ENCODE measurements around the gene OR52H1.

The OR52H1 gene

GRCh38 chr11:5553343-5553742, 5.0 kb upstream of the OR52H1 start:
- Histone ChIP-seq H3K18ac (ENCODE audit: low read length) (no peak overlapping the region), H3K9ac (ENCODE audit: low read length) (no peak overlapping the region), H3K23ac (ENCODE audit: low read length) (no peak overlapping the region), H2AK5ac (ENCODE audit: low read length) (no peak overlapping the region), H2BK5ac (ENCODE audit: low read depth, low read length, poor library complexity) (no peak overlapping the region), H3K4me2 (ENCODE audit: low read length) (no peak overlapping the region), H3K14ac (ENCODE audit: low read length) (no peak overlapping the region), H3K27ac (ENCODE audit: low read depth, low read length) (no peak overlapping the region), H3K79me1 (ENCODE audit: low read length) (no peaks in the 10 kb centered on the region), H4K8ac (ENCODE audit: low read depth, low read length) (no peak overlapping the region), H3K4me1 (ENCODE audit: control insufficient read depth in 1 of 2, insufficient read depth in 2 of 2, low read length in 2 of 2) (no peaks in the 10 kb centered on the region), H4K12ac (ENCODE audit: low read depth, low read length) (no peak overlapping the region), H3K4ac (ENCODE audit: low read depth, low read length) (no peak overlapping the region), H3K36me3 (ENCODE audit: control insufficient read depth in 1 of 2, insufficient read depth in 2 of 2, low read length in 2 of 2) (no peaks in the 10 kb centered on the region), H4K91ac (ENCODE audit: low read depth, low read length) (no peak overlapping the region), H2BK12ac (ENCODE audit: low read length) (no peak overlapping the region), H3K4me3 (ENCODE audit: low read depth, low read length) (no peak overlapping the region), H3K9me3 (ENCODE audit: insufficient read depth, low read depth, low read length) (no peaks in the 10 kb centered on the region), H3K79me2 (ENCODE audit: control insufficient read depth, insufficient read depth, low read length, poor library complexity) (no peaks in the 10 kb centered on the region), H2BK120ac (ENCODE audit: insufficient read depth, low read length, poor library complexity) (no peak overlapping the region), H3K27me3 (ENCODE audit: insufficient read depth, low read length) (no peaks in the 10 kb centered on the region), H2AFZ (ENCODE audit: insufficient read depth, low read length, poor library complexity) (no peak overlapping the region)
- DNase-seq, result no peak

DNA sequence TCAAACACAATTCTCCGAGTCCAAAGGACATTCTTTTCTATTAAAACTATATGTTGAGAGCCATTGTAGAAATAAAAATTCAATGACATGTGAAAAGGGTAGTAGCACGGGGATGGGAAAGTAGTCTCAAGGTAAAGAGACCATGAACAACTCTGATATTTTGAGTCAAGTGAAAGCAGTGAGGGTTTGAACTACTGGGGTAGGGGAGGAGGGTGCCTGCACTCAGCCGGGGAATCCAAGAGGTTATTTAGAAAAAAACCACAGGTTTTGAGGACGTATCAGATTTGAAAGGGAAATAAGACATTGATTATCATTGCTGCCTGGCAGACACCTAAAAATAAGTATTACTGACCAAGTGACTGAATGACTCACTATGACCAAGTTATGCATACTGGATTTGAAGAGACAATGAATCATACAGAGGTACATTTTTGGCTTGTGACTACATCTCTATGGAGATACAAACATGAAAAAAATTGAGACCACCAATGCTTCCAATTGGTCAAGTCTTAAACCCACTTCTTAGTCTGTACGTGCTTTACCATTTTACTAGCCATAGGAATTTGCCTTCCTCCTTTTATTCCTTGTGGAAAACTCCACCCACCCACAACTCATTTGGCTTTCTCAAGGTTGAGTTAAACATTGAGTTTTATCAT, 2.2 kb upstream of the OR52H1 start:
- no peak overlapping the region for H3K4ac ChIP-seq (ENCODE audit: low read depth, low read length)
- no peak overlapping the region for H3K14ac ChIP-seq (ENCODE audit: low read length)
- H2BK12ac ChIP-seq (ENCODE audit: low read length), result no peak overlapping the region
- H3K27ac ChIP-seq (ENCODE audit: low read depth, low read length), result no peak overlapping the region
- H3K9ac ChIP-seq (ENCODE audit: low read length), result no peak overlapping the region
- H2BK5ac ChIP-seq (ENCODE audit: low read depth, low read length, poor library complexity), result no peak overlapping the region
- H2AFZ ChIP-seq (ENCODE audit: insufficient read depth, low read length, poor library complexity), result no peak overlapping the region
- H3K79me1 ChIP-seq (ENCODE audit: low read length), result no peaks in the 10 kb centered on the region
- H2AK5ac ChIP-seq (ENCODE audit: low read length), result no peak overlapping the region
- no peak overlapping the region for H4K12ac ChIP-seq (ENCODE audit: low read depth, low read length)
- no peak overlapping the region for H3K4me2 ChIP-seq (ENCODE audit: low read length)
- peak in 1 of 2 donors; percentile 64 for DNase-seq
- H3K18ac ChIP-seq (ENCODE audit: low read length), result no peak overlapping the region
- H4K8ac ChIP-seq (ENCODE audit: low read depth, low read length), result no peak overlapping the region
- no peak overlapping the region for H3K4me3 ChIP-seq (ENCODE audit: low read depth, low read length)
- no peaks in the 10 kb centered on the region for H3K79me2 ChIP-seq (ENCODE audit: control insufficient read depth, insufficient read depth, low read length, poor library complexity)
- no peaks in the 10 kb centered on the region for H3K9me3 ChIP-seq (ENCODE audit: insufficient read depth, low read depth, low read length)
- H3K36me3 ChIP-seq (ENCODE audit: control insufficient read depth in 1 of 2, insufficient read depth in 2 of 2, low read length in 2 of 2), result no peaks in the 10 kb centered on the region
- H4K91ac ChIP-seq (ENCODE audit: low read depth, low read length), result no peak overlapping the region
- no CpG with 5 or more reads among the region's 5 CpGs for WGBS (ENCODE audit: extremely low coverage, insufficient coverage, insufficient read length)
- no peak overlapping the region for H3K23ac ChIP-seq (ENCODE audit: low read length)
- H3K27me3 ChIP-seq (ENCODE audit: insufficient read depth, low read length), result no peaks in the 10 kb centered on the region
- no peak overlapping the region for H2BK120ac ChIP-seq (ENCODE audit: insufficient read depth, low read length, poor library complexity)
- H3K4me1 ChIP-seq (ENCODE audit: control insufficient read depth in 1 of 2, insufficient read depth in 2 of 2, low read length in 2 of 2), result no peaks in the 10 kb centered on the region

GRCh38 chr11:5547982-5548381, 358 bp downstream of the OR52H1 start:
- H3K79me1 ChIP-seq (ENCODE audit: low read length), result no peaks in the 10 kb centered on the region
- H2AK5ac ChIP-seq (ENCODE audit: low read length), result no peak overlapping the region
- H2AFZ ChIP-seq (ENCODE audit: insufficient read depth, low read length, poor library complexity), result no peak overlapping the region
- no peak for DNase-seq
- no peak overlapping the region for H3K14ac ChIP-seq (ENCODE audit: low read length)
- H3K9me3 ChIP-seq (ENCODE audit: insufficient read depth, low read depth, low read length), result no peaks in the 10 kb centered on the region
- no peak overlapping the region for H3K18ac ChIP-seq (ENCODE audit: low read length)
- no peak overlapping the region for H3K4me3 ChIP-seq (ENCODE audit: low read depth, low read length)
- no peak overlapping the region for H4K8ac ChIP-seq (ENCODE audit: low read depth, low read length)
- H2BK120ac ChIP-seq (ENCODE audit: insufficient read depth, low read length, poor library complexity), result no peak overlapping the region
- H3K4me1 ChIP-seq (ENCODE audit: control insufficient read depth in 1 of 2, insufficient read depth in 2 of 2, low read length in 2 of 2), result no peaks in the 10 kb centered on the region
- H3K27me3 ChIP-seq (ENCODE audit: insufficient read depth, low read length), result no peaks in the 10 kb centered on the region
- no peak overlapping the region for H2BK12ac ChIP-seq (ENCODE audit: low read length)
- H3K4me2 ChIP-seq (ENCODE audit: low read length), result no peak overlapping the region
- no peak overlapping the region for H3K4ac ChIP-seq (ENCODE audit: low read depth, low read length)
- no peaks in the 10 kb centered on the region for H3K36me3 ChIP-seq (ENCODE audit: control insufficient read depth in 1 of 2, insufficient read depth in 2 of 2, low read length in 2 of 2)
- no peak overlapping the region for H2BK5ac ChIP-seq (ENCODE audit: low read depth, low read length, poor library complexity)
- no peak overlapping the region for H3K27ac ChIP-seq (ENCODE audit: low read depth, low read length)
- no peak overlapping the region for H4K91ac ChIP-seq (ENCODE audit: low read depth, low read length)
- WGBS (ENCODE audit: extremely low coverage, insufficient coverage, insufficient read length), result no CpG with 5 or more reads among the region's 1 CpG
- H4K12ac ChIP-seq (ENCODE audit: low read depth, low read length), result no peak overlapping the region
- no peak overlapping the region for H3K23ac ChIP-seq (ENCODE audit: low read length)
- H3K79me2 ChIP-seq (ENCODE audit: control insufficient read depth, insufficient read depth, low read length, poor library complexity), result no peaks in the 10 kb centered on the region
- no peak overlapping the region for H3K9ac ChIP-seq (ENCODE audit: low read length)

DNA sequence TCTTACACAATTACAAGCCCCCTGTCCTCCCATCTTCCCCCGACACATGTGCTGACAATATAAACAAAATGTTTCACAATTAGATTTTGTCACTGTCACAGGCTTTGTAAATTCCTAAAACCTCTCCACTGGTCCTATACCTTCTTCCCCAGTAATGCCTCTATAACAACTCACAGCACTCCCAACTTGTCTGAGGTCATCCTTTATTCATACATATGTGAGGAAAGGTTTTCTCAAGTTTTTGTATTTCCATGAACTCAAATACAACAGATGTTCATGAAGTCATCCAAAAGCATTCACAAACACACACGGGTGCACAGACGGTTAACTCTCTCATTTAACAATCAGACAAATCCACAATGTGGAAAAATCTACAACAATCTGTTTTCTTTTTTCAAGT, 1.9 kb downstream of the OR52H1 start:
- H4K91ac ChIP-seq (ENCODE audit: low read depth, low read length), result no peak overlapping the region
- no peak overlapping the region for H2BK5ac ChIP-seq (ENCODE audit: low read depth, low read length, poor library complexity)
- no peaks in the 10 kb centered on the region for H3K9me3 ChIP-seq (ENCODE audit: insufficient read depth, low read depth, low read length)

More for the DNA sequence above, 1.9 kb downstream of the OR52H1 start:
- Histone ChIP-seq H3K9ac (ENCODE audit: low read length) (no peak overlapping the region), H4K12ac (ENCODE audit: low read depth, low read length) (no peak overlapping the region), H3K27ac (ENCODE audit: low read depth, low read length) (no peak overlapping the region), H3K4ac (ENCODE audit: low read depth, low read length) (no peak overlapping the region), H3K79me1 (ENCODE audit: low read length) (no peaks in the 10 kb centered on the region), H2AK5ac (ENCODE audit: low read length) (no peak overlapping the region), H3K79me2 (ENCODE audit: control insufficient read depth, insufficient read depth, low read length, poor library complexity) (no peaks in the 10 kb centered on the region), H4K8ac (ENCODE audit: low read depth, low read length) (no peak overlapping the region), H3K14ac (ENCODE audit: low read length) (no peak overlapping the region), H3K23ac (ENCODE audit: low read length) (no peak overlapping the region), H2BK12ac (ENCODE audit: low read length) (no peak overlapping the region), H3K18ac (ENCODE audit: low read length) (no peak overlapping the region), H2AFZ (ENCODE audit: insufficient read depth, low read length, poor library complexity) (no peak overlapping the region), H2BK120ac (ENCODE audit: insufficient read depth, low read length, poor library complexity) (no peak overlapping the region), H3K4me1 (ENCODE audit: control insufficient read depth in 1 of 2, insufficient read depth in 2 of 2, low read length in 2 of 2) (no peaks in the 10 kb centered on the region), H3K27me3 (ENCODE audit: insufficient read depth, low read length) (no peaks in the 10 kb centered on the region), H3K4me2 (ENCODE audit: low read length) (no peak overlapping the region), H3K4me3 (ENCODE audit: low read depth, low read length) (no peak overlapping the region), H3K36me3 (ENCODE audit: control insufficient read depth in 1 of 2, insufficient read depth in 2 of 2, low read length in 2 of 2) (no peaks in the 10 kb centered on the region)
- DNase-seq, result no peak
- WGBS (ENCODE audit: extremely low coverage, insufficient coverage, insufficient read length), result 100% methylated on average over 1 of the region's 3 CpGs
